ENCODE results near the gene ASCC3. TPM values are rescaled to one million over a fixed set of nuclear protein-coding genes. Genes with fewer than 3 reads are reported as not detected.

ASCC3 gene
- total RNA-seq, 8 experiments from 2014 or later = 33.7 to 75.9 (median 45.8) TPM

- Histone ChIP-seq H3K27ac (no peak overlapping the region), H3K4me1 (replicated peaks in 1 of 2) (peaks cover 9 to 16% of the 10 kb centered on the region in 2 donors), H3K4me3 (no peak overlapping the region)
- in situ Hi-C loops (cut with MboI; ENCODE audit: low pct_unique_long_range_greater_than_20kb in 2 of 9, low sequenced_read_pairs in 9 of 9, unreplicated experiment in 9 of 9) = no loop called here
- no peak for ATAC-seq (replicated peaks in 6 of 8)
- 51 to 89% (median 68%) methylated on average over 3 to 5 of the region's 5 CpGs; no CpG with 5 or more reads in 1 of the 10 experiments for WGBS, 10 experiments
Measured at GRCh38 chr6:100554228-100554627, 326.9 kb downstream of the ASCC3 start.

- no peak overlapping the region for H3K4me3 ChIP-seq
- ATAC-seq (replicated peaks in 6 of 8) = peak in 6 of 8 experiments; percentile 24 to 57 (median 34)
- peaks cover 9 to 16% of the 10 kb centered on the region in 2 donors for H3K4me1 ChIP-seq (replicated peaks in 1 of 2)
- H3K27ac ChIP-seq = no peak overlapping the region
- in situ Hi-C loops (cut with MboI; ENCODE audit: low pct_unique_long_range_greater_than_20kb in 2 of 9, low sequenced_read_pairs in 9 of 9, unreplicated experiment in 9 of 9) = no loop called here
- WGBS, 10 experiments = 0 to 100% (median 66%) methylated on average over 1 of the region's 1 CpG; no CpG with 5 or more reads in 4 of the 10 experiments
Measured at GRCh38 chr6:100553243-100553642, 327.9 kb downstream of the ASCC3 start.

- H3K4me3 ChIP-seq = no peak overlapping the region
- WGBS, 10 experiments = 20 to 100% (median 90%) methylated on average over 1 to 2 of the region's 2 CpGs; no CpG with 5 or more reads in 1 of the 10 experiments
- no peak overlapping the region for H3K27ac ChIP-seq
- in situ Hi-C loops (cut with MboI; ENCODE audit: low pct_unique_long_range_greater_than_20kb in 2 of 9, low sequenced_read_pairs in 9 of 9, unreplicated experiment in 9 of 9) = no loop called here
- peaks cover 9 to 16% of the 10 kb centered on the region in 2 donors for H3K4me1 ChIP-seq (replicated peaks in 1 of 2)
- ATAC-seq (replicated peaks in 6 of 8) = no peak
Measured at GRCh38 chr6:100549406-100550167, 331.5 kb downstream of the ASCC3 start.

GRCh38 chr6:100538086-100538485, 343.0 kb downstream of the ASCC3 start:
- Histone ChIP-seq H3K27ac (no peak overlapping the region), H3K4me3 (no peak overlapping the region), H3K4me1 (replicated peaks in 1 of 2) (peaks cover 0 to 3% of the 10 kb centered on the region in 2 donors)
- 0 to 100% (median 0%) methylated on average over 1 of the region's 1 CpG; no CpG with 5 or more reads in 1 of the 10 experiments for whole genome bisulfite sequencing, 10 experiments
- in situ Hi-C loops (cut with MboI; ENCODE audit: low pct_unique_long_range_greater_than_20kb in 2 of 9, low sequenced_read_pairs in 9 of 9, unreplicated experiment in 9 of 9) = no loop called here
- ATAC-seq (replicated peaks in 6 of 8) = no peak

- no peak overlapping the region for H3K4me3 ChIP-seq
- 44 to 100% (median 100%) methylated on average over 1 of the region's 1 CpG; no CpG with 5 or more reads in 3 of the 10 experiments for WGBS, 10 experiments
- in situ Hi-C loops (cut with MboI; ENCODE audit: low pct_unique_long_range_greater_than_20kb in 2 of 9, low sequenced_read_pairs in 9 of 9, unreplicated experiment in 9 of 9) = no loop called here
- ATAC-seq (replicated peaks in 6 of 8) = no peak
- H3K27ac ChIP-seq = no peak overlapping the region
- no peaks in the 10 kb centered on the region for H3K4me1 ChIP-seq (replicated peaks in 1 of 2)
Measured at GRCh38 chr6:100518588-100518987, 362.5 kb downstream of the ASCC3 start.

GRCh38 chr6:100517633-100518032, 363.5 kb downstream of the ASCC3 start:
- in situ Hi-C loops (cut with MboI; ENCODE audit: low pct_unique_long_range_greater_than_20kb in 2 of 9, low sequenced_read_pairs in 9 of 9, unreplicated experiment in 9 of 9) = no loop called here
- no peaks in the 10 kb centered on the region for H3K4me1 ChIP-seq (replicated peaks in 1 of 2)
- H3K27ac ChIP-seq = no peak overlapping the region
- ATAC-seq (replicated peaks in 6 of 8) = no peak
- H3K4me3 ChIP-seq = no peak overlapping the region
- 88 to 100% (median 100%) methylated on average over 1 of the region's 1 CpG for WGBS, 10 experiments

GRCh38 chr6:100517106-100517505, 364.0 kb downstream of the ASCC3 start:
- in situ Hi-C loops (cut with MboI; ENCODE audit: low pct_unique_long_range_greater_than_20kb in 2 of 9, low sequenced_read_pairs in 9 of 9, unreplicated experiment in 9 of 9) = no loop called here
- 94 to 100% (median 100%) methylated on average over 1 to 4 of the region's 4 CpGs; no CpG with 5 or more reads in 2 of the 10 experiments for WGBS, 10 experiments
- Histone ChIP-seq H3K27ac (no peak overlapping the region), H3K4me1 (replicated peaks in 1 of 2) (no peaks in the 10 kb centered on the region), H3K4me3 (no peak overlapping the region)
- ATAC-seq (replicated peaks in 6 of 8) = no peak

GRCh38 chr6:100514660-100515059, 366.5 kb downstream of the ASCC3 start:
- ATAC-seq (replicated peaks in 6 of 8) = no peak
- Histone ChIP-seq H3K4me3 (no peak overlapping the region), H3K4me1 (replicated peaks in 1 of 2) (no peaks in the 10 kb centered on the region), H3K27ac (no peak overlapping the region)
- 50 to 100% (median 95%) methylated on average over 1 to 3 of the region's 3 CpGs; no CpG with 5 or more reads in 1 of the 10 experiments for WGBS, 10 experiments
- in situ Hi-C loops (cut with MboI; ENCODE audit: low pct_unique_long_range_greater_than_20kb in 2 of 9, low sequenced_read_pairs in 9 of 9, unreplicated experiment in 9 of 9) = no loop called here

- peak in 1 of 8 experiments; percentile 41 for ATAC-seq (replicated peaks in 6 of 8)
- 52 to 93% (median 83%) methylated on average over 2 to 6 of the region's 6 CpGs; no CpG with 5 or more reads in 1 of the 10 experiments for WGBS, 10 experiments
- Histone ChIP-seq H3K4me1 (replicated peaks in 1 of 2) (no peaks in the 10 kb centered on the region), H3K4me3 (no peak overlapping the region), H3K27ac (no peak overlapping the region)
- in situ Hi-C loops (cut with MboI; ENCODE audit: low pct_unique_long_range_greater_than_20kb in 2 of 9, low sequenced_read_pairs in 9 of 9, unreplicated experiment in 9 of 9) = no loop called here
Measured at GRCh38 chr6:100512203-100512862, 368.8 kb downstream of the ASCC3 start.

GRCh38 chr6:100509101-100509500, 372.0 kb downstream of the ASCC3 start:
- WGBS, 10 experiments = 83 to 100% (median 96%) methylated on average over 1 to 3 of the region's 3 CpGs; no CpG with 5 or more reads in 3 of the 10 experiments
- H3K4me1 ChIP-seq (replicated peaks in 1 of 2) = no peaks in the 10 kb centered on the region
- in situ Hi-C loops (cut with MboI; ENCODE audit: low pct_unique_long_range_greater_than_20kb in 2 of 9, low sequenced_read_pairs in 9 of 9, unreplicated experiment in 9 of 9) = no loop called here
- H3K4me3 ChIP-seq = no peak overlapping the region
- H3K27ac ChIP-seq = no peak overlapping the region
- ATAC-seq (replicated peaks in 6 of 8) = no peak

- in situ Hi-C loops (cut with MboI; ENCODE audit: low pct_unique_long_range_greater_than_20kb in 2 of 9, low sequenced_read_pairs in 9 of 9, unreplicated experiment in 9 of 9) = no loop called here
- no peaks in the 10 kb centered on the region for H3K4me1 ChIP-seq (replicated peaks in 1 of 2)
- WGBS, 10 experiments = 80 to 100% (median 94%) methylated on average over 1 to 2 of the region's 2 CpGs; no CpG with 5 or more reads in 2 of the 10 experiments
- ATAC-seq (replicated peaks in 6 of 8) = no peak
- no peak overlapping the region for H3K4me3 ChIP-seq
- H3K27ac ChIP-seq = no peak overlapping the region
Measured at GRCh38 chr6:100506651-100507050, 374.5 kb downstream of the ASCC3 start.

GRCh38 chr6:100504786-100505737, 376.1 kb downstream of the ASCC3 start:
- in situ Hi-C loops (cut with MboI; ENCODE audit: low pct_unique_long_range_greater_than_20kb in 2 of 9, low sequenced_read_pairs in 9 of 9, unreplicated experiment in 9 of 9) = no loop called here
- no peak overlapping the region for H3K4me3 ChIP-seq
- H3K27ac ChIP-seq = no peak overlapping the region
- no peaks in the 10 kb centered on the region for H3K4me1 ChIP-seq (replicated peaks in 1 of 2)
- 19 to 100% (median 88%) methylated on average over 2 to 5 of the region's 6 CpGs for WGBS, 10 experiments
- peak in 2 of 8 experiments; percentile 88 to 96 for ATAC-seq (replicated peaks in 6 of 8)

Data from motor neuron (in vitro differentiated cells).